ENCODE results near the gene S100A12. TPM values are rescaled to one million over a fixed set of nuclear protein-coding genes. Genes with fewer than 3 reads are reported as not detected.

Gene S100A12
- total and polyA plus RNA-seq, 9 donors, result 0.70 to 2.4 (median 1.0) TPM; not detected in 2

DNA sequence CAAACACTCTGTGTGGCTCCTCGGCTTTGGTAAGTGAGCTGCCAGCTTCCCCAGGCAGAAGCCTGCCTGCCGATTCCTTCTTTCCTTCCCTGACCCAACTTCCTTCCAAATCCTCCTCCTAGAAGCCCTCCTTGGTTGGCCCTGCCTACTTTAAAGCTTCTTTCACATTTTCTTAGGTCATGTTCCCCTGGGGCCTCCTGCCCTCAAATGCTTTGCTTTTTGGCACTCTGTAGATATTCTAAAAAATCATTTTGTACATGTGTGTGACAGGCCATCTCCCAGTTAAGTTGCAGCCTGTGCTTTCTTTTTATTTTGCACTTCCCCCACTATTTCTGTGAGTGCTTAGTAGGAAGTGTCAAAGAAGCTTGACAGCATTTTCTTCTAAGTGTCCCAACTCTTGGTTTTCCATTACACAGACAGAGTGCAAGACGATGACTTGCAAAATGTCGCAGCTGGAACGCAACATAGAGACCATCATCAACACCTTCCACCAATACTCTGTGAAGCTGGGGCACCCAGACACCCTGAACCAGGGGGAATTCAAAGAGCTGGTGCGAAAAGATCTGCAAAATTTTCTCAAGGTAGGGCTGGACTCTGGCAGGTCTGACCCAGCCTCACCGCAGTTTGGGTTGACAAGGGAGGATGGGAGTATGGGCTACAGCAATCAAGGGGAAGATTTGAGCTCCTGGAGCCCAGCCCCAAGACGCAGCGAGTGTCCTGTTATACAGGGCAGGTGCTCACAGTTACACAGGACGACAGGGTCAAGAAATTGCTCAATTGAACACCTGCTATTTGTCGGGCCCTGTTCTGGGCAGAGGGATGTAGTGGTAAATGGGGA lies 17.3 kb downstream of the S100A12 start, which contains the start of gene S100A9:
Gene S100A9, plus strand, starts transcription at position 2 of the 838 bp plus-strand sequence. Its CDS starts 430 bp downstream, at position 432.
- Histone ChIP-seq H3K4me3 (no peak within 1 kb of the TSS), H3K9me3 (no peaks in the 10 kb centered on the region), H3K27me3 (no peaks in the 10 kb centered on the region), H3K27ac (no peak within 1 kb of the TSS), H3K4me1 (ENCODE audit: insufficient read depth) (no peaks in the 10 kb centered on the region), H3K36me3 (no peaks in the 10 kb centered on the region)
- TF ChIP-seq POLR2A (IDR thresholded peaks at IDR 0.05), result no peak
- TF ChIP-seq EP300 (IDR thresholded peaks at IDR 0.05), result no peak
- TF ChIP-seq, protein P1, sequence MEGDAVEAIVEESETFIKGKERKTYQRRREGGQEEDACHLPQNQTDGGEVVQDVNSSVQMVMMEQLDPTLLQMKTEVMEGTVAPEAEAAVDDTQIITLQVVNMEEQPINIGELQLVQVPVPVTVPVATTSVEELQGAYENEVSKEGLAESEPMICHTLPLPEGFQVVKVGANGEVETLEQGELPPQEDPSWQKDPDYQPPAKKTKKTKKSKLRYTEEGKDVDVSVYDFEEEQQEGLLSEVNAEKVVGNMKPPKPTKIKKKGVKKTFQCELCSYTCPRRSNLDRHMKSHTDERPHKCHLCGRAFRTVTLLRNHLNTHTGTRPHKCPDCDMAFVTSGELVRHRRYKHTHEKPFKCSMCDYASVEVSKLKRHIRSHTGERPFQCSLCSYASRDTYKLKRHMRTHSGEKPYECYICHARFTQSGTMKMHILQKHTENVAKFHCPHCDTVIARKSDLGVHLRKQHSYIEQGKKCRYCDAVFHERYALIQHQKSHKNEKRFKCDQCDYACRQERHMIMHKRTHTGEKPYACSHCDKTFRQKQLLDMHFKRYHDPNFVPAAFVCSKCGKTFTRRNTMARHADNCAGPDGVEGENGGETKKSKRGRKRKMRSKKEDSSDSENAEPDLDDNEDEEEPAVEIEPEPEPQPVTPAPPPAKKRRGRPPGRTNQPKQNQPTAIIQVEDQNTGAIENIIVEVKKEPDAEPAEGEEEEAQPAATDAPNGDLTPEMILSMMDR (IDR thresholded peaks at IDR 0.05), result no peak
- intact Hi-C loops (cut with DNase I), result loop anchor here in 3 of 4 donors (5.0 to 10.0 kb wide), 4 partner anchors 134 to 207 kb away; partner anchors contain the start of gene S100A2 (in 1 of the 3)
- no peak for DNase-seq
- WGBS, 3 donors, result 85 to 91% (median 88%) methylated on average over 11 of the region's 11 CpGs

DNA sequence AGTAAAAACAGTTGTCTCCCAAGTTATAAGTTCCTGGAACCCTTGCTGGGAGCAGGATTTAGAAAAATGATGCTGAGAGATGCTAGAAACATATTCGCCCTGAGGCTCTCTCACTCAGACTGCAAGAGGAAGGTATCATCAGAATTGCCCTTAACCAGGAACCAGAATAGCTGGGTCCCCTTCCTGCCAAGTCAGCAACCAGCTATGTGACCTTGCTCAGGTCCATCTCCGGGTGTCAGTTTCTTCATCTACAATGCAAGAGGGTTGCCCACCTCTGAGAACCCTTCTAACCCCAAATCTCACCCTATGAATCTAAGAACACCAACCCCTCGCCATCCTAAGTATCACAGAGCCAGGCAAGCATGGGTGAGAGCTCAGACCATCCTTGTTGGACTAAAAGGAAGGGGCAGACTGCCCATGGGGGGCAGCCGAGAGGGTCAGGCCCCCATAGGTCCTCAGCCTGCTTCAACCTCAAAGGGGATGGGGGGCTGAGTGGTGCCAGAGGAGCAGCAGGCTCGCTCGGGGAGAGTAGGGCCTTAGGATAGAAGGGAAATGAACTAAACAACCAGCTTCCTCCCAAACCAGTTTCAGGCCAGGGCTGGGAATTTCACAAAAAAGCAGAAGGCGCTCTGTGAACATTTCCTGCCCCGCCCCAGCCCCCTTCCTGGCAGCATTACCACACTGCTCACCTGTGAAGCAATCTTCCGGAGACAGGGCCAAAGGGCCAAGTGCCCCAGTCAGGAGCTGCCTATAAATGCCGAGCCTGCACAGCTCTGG lies 18.2 kb downstream of the S100A12 start:
- no peaks in the 10 kb centered on the region for H3K36me3 ChIP-seq
- intact Hi-C loops (cut with DNase I), result loop anchor here in 3 of 4 donors (5.0 to 10.0 kb wide), 4 partner anchors 135 to 208 kb away; partner anchors contain the start of gene S100A2 (in 1 of the 3)
- H3K9me3 ChIP-seq, result no peaks in the 10 kb centered on the region
- H3K4me3 ChIP-seq, result no peak overlapping the region
- peak in 1 of 5 donors; percentile 28 for DNase-seq
- no peaks in the 10 kb centered on the region for H3K27me3 ChIP-seq
- TF ChIP-seq EP300 (IDR thresholded peaks at IDR 0.05) (no peak), POLR2A (IDR thresholded peaks at IDR 0.05) (no peak)
- TF ChIP-seq, protein P1 (IDR thresholded peaks at IDR 0.05), result no peak
- no peak overlapping the region for H3K27ac ChIP-seq
- H3K4me1 ChIP-seq (ENCODE audit: insufficient read depth), result no peaks in the 10 kb centered on the region
- 76 to 83% (median 82%) methylated on average over 10 of the region's 10 CpGs for WGBS, 3 donors

DNA sequence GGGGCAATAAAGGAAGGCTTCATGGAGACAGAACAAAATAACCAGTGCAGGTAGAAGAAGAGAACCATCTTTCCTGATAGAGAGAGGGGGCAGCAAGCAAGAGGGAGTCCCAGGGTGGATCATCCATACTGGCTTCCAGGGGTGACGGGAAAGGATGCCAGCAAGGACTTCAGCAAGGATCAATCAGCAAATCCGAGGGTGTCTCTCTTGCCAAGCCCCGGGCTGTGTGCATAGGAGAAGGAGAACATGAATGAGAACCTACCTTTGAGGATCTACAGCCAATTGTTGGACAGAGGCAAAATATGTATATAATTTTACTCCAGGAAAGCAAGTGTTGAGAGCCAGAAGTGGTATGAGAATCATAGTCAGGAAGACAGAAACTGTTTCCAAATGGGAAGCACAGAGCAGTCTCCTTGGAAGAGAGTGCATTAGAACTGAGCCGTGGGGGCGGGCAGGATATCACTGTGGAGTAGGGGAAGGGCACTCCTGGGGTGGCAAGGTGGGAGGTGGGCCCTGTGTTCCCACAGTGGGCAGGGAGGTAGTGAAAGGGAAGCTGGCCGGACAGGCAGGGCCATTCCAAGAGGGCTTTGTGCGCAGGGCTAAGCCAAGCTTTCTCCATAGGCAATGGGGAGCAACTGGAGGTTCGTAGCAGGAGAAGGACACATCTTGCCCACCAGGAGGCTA lies 18.9 kb downstream of the S100A12 start:
- DNase-seq, result no peak
- TF ChIP-seq EP300 (IDR thresholded peaks at IDR 0.05) (no peak), POLR2A (IDR thresholded peaks at IDR 0.05) (no peak)
- TF ChIP-seq, protein P1 (IDR thresholded peaks at IDR 0.05), result no peak
- Histone ChIP-seq H3K27ac (no peak overlapping the region), H3K36me3 (no peaks in the 10 kb centered on the region), H3K27me3 (no peaks in the 10 kb centered on the region), H3K4me1 (ENCODE audit: insufficient read depth) (no peaks in the 10 kb centered on the region), H3K4me3 (no peak overlapping the region), H3K9me3 (no peaks in the 10 kb centered on the region)
- intact Hi-C loops (cut with DNase I), result loop anchor here in 3 of 4 donors (5.0 to 10.0 kb wide), 4 partner anchors 136 to 208 kb away; partner anchors contain the start of gene S100A2 (in 1 of the 3)
- 81 to 82% (median 81%) methylated on average over 8 of the region's 8 CpGs for WGBS, 3 donors
